NB4 (cell line): ENCODE results near the gene C11orf65.

Experiments used
- POLR2A ChIP-seq: IDR thresholded peaks from 2 replicates; pipeline ENCODE4 v1.6.1; 2011; ENCODE audit warnings: mild to moderate bottlenecking; ENCODE audit not compliant: insufficient read length; ENCODE audit errors: extremely low read depth
- TF ChIP-seq, protein P1 (sequence below): IDR thresholded peaks from one replicate; pipeline ENCODE4 v1.5.1; 2012; ENCODE audit warnings: low read depth, low read length
- TF ChIP-seq, protein P2 (sequence below): IDR thresholded peaks from 2 replicates; pipeline ENCODE4 v1.6.1; 2011; ENCODE audit warnings: low read depth, low read length

DNA sequence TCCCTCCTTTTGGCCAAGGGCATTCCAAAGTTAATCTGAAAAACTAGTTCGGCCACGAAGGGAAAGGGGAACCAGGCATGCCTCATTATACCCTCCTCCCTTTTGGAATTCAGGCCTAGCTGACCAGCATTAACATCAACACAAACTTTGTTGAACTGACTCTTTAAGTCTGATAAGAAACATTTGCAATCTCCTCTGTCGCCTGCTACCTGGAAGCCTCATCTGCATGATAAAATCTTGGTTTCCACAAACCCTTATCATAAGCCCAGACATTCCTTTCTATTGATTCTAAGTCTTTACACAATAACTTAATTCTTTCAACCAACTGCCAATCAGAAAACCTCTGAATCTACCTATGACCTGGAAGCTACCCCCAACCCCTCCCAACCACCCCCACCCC is 19.5 kb upstream of the C11orf65 start:
- TF ChIP-seq, protein P1, sequence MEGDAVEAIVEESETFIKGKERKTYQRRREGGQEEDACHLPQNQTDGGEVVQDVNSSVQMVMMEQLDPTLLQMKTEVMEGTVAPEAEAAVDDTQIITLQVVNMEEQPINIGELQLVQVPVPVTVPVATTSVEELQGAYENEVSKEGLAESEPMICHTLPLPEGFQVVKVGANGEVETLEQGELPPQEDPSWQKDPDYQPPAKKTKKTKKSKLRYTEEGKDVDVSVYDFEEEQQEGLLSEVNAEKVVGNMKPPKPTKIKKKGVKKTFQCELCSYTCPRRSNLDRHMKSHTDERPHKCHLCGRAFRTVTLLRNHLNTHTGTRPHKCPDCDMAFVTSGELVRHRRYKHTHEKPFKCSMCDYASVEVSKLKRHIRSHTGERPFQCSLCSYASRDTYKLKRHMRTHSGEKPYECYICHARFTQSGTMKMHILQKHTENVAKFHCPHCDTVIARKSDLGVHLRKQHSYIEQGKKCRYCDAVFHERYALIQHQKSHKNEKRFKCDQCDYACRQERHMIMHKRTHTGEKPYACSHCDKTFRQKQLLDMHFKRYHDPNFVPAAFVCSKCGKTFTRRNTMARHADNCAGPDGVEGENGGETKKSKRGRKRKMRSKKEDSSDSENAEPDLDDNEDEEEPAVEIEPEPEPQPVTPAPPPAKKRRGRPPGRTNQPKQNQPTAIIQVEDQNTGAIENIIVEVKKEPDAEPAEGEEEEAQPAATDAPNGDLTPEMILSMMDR = no peak
- TF ChIP-seq POLR2A = no peak
- TF ChIP-seq, protein P2, sequence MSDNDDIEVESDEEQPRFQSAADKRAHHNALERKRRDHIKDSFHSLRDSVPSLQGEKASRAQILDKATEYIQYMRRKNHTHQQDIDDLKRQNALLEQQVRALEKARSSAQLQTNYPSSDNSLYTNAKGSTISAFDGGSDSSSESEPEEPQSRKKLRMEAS = no peak
